Kidney (tissue), 14 donors: Measurements from ENCODE around the gene ZNF70. TPM values are rescaled to one million over a fixed set of nuclear protein-coding genes. Genes with fewer than 3 reads are reported as not detected.

Experiments used
- DNase-seq, 5 donors: peaks; one replicate each; pipeline ENCODE4 v3.0.0-alpha.2; 2013 to 2020
- FAIRE-seq: peaks from 2 replicates; lab custom pipeline; 2012; peaks lifted over from hg19 to GRCh38; lab: Jason Lieb, UNC
- H3K27ac ChIP-seq, 2 donors: one replicate each; pipeline ENCODE4 v1.7.0; 2013; ENCODE audit warnings: low read depth in 2 of 2, low read length in 2 of 2, inconsistent platforms in 1 of 2
- H3K27me3 ChIP-seq: one replicate; pipeline ENCODE4 v1.7.1; 2013; ENCODE audit warnings: low read length, inconsistent platforms; ENCODE audit not compliant: control insufficient read depth, insufficient read depth
- H3K36me3 ChIP-seq, 3 donors: one replicate each; pipeline versions ENCODE4 v1.7.0 to v1.7.1; 2013; ENCODE audit warnings: low read length in 3 of 3, control low read depth in 1 of 3, inconsistent platforms in 1 of 3; ENCODE audit not compliant: insufficient read depth in 3 of 3, control insufficient read depth in 2 of 3
- H3K4me1 ChIP-seq, 3 donors: one replicate each; pipeline versions ENCODE4 v1.7.0 to v1.7.1; 2013; ENCODE audit warnings: low read length in 3 of 3, inconsistent platforms in 1 of 3, low read depth in 1 of 3; ENCODE audit not compliant: control insufficient read depth in 2 of 3, insufficient read depth in 2 of 3
- H3K4me3 ChIP-seq, 3 donors: one replicate each; pipeline versions ENCODE4 v1.7.0 to v1.8.1; 2013; ENCODE audit warnings: low read length in 3 of 3, control low read depth in 1 of 3, inconsistent platforms in 1 of 3
- H3K9ac ChIP-seq, 3 donors: one replicate each; pipeline versions ENCODE4 v1.7.0 to v1.7.1; 2013; ENCODE audit warnings: low read length in 3 of 3, control low read depth in 1 of 3, inconsistent platforms in 1 of 3
- H3K9me3 ChIP-seq, 3 donors: one replicate each; pipeline versions ENCODE4 v1.7.0 to v1.7.1; 2013; ENCODE audit warnings: low read length in 3 of 3, control low read depth in 1 of 3, inconsistent platforms in 1 of 3; ENCODE audit not compliant: control insufficient read depth in 2 of 3, insufficient read depth in 1 of 3
- CTCF ChIP-seq: IDR thresholded peaks from 3 replicates; pipeline ENCODE4 v1.5.1; 2012; ENCODE audit warnings: mild to moderate bottlenecking, moderate library complexity, borderline replicate concordance; ENCODE audit not compliant: insufficient read depth; ENCODE audit errors: extremely low read depth
- intact Hi-C: fragments of 100-400 bp; cut with DNase I; formaldehyde crosslinking; loops from one replicate; pipeline ENCODE4 v1.11.1; 2022
- polyA plus RNA-seq: library from polyadenylated mRNA; stranded (reverse); fragments of 350-450 nt; fragmentation: Illumina TruSeq; extraction: RNeasy Lipid Tissue Mini Kit (QIAGEN cat#74804); gene quantifications from one replicate; pipeline ENCODE4 v1.2.3, GENCODE V29; 2014; ENCODE audit warnings: low read depth, low replicate concordance; ENCODE audit not compliant: insufficient read depth
- total RNA-seq: library from RNA; stranded (reverse); fragmentation: NEBNext Ultra II Directional; extraction: Animal tissue kit (Norgen Biotek cat#: 25700); gene quantifications from one replicate; pipeline ENCODE4 v1.2.1, GENCODE V29; 2021
- donor health status: control.
- donor health status: control.
- donor health status: control.
- donor health status: control.
- donor health status: control.
- donor health status: DM: yes; HTN: yes; CAD: no.
- donor health status: Normal renal cell carcinoma (clear cell type).

The ZNF70 gene
- total and polyA plus RNA-seq, 2 donors from 2014 or later: 1.1 to 6.6 TPM

GRCh38 chr22:23763579-23763945 lies 12.7 kb upstream of the ZNF70 start:
- Histone ChIP-seq H3K27ac (no peak overlapping the region), H3K4me3 (no peak overlapping the region), H3K36me3 (peaks cover 0 to 14% (median 0%) of the 10 kb centered on the region in 3 donors), H3K9me3 (no peaks in the 10 kb centered on the region), H3K27me3 (no peaks in the 10 kb centered on the region), H3K4me1 (peaks cover 0 to 33% (median 8%) of the 10 kb centered on the region in 3 donors), H3K9ac (peak overlapping the region in 1 of 3 donors; percentile 12)
- intact Hi-C loops: no loop called here
- no peak for TF ChIP-seq CTCF
- FAIRE-seq (no peak), DNase-seq (peak in 4 of 5 donors; percentile 66 to 77 (median 68))

GRCh38 chr22:23762842-23763578 lies 12.1 kb upstream of the ZNF70 start, which contains the start of gene C22orf15:
TSS of gene C22orf15 (plus strand) at chr22:23762990. CDS start at chr22:23763307, 317 bp downstream.
- Histone ChIP-seq H3K4me3 (no peak within 1 kb of the TSS), H3K4me1 (peaks cover 0 to 33% (median 8%) of the 10 kb centered on the region in 3 donors), H3K36me3 (peaks cover 0 to 14% (median 0%) of the 10 kb centered on the region in 3 donors), H3K9me3 (no peaks in the 10 kb centered on the region), H3K27ac (no peak within 1 kb of the TSS), H3K9ac (peak within 1 kb of the TSS in 1 of 3 donors; percentile 12), H3K27me3 (no peaks in the 10 kb centered on the region)
- FAIRE-seq: no peak
- intact Hi-C loops: no loop called here
- TF ChIP-seq CTCF: no peak
- DNase-seq: peak in 4 of 5 donors; percentile 44 to 81 (median 56)

GRCh38 chr22:23760056-23760455 lies 9.1 kb upstream of the ZNF70 start:
- no peaks in the 10 kb centered on the region for H3K27me3 ChIP-seq
- no peak for DNase-seq
- H3K4me1 ChIP-seq: peaks cover 0 to 19% (median 4%) of the 10 kb centered on the region in 3 donors
- H3K9ac ChIP-seq: no peak overlapping the region
- no peaks in the 10 kb centered on the region for H3K9me3 ChIP-seq
- peaks cover 0 to 8% (median 0%) of the 10 kb centered on the region in 3 donors for H3K36me3 ChIP-seq
- TF ChIP-seq CTCF: no peak
- no peak overlapping the region for H3K4me3 ChIP-seq
- no peak overlapping the region for H3K27ac ChIP-seq
- intact Hi-C loops: no loop called here
- FAIRE-seq: no peak
